ENCODE results near the gene RALGAPA1.
A peak's percentile ranks its signal among the peaks of the same experiment; 100 is the strongest.

RALGAPA1 gene

DNA sequence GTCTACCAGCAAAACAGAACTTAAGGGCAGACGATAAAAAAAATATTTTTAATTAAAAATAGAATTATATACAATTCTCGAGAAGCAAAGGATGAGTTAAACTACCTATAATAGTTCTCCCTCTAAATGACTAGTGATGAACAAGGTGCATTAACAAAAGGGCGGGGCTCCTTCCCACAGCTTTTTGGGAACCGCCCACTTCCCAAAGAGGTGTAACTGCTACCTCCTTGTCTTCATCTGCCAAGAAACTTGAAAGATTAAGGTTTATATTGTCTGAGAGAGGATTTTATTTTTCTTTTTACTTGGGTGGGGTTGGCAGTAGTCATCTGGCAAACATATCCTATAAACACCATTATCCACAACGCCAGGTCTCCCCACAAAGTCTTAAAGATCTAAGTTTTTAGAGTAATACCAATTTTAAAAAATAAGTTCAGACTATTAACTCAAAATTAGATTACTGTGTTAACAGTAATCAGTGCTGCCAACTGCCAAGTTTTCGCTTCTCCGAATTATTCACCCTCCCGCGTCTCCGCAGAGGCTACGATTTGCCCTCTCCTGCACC, 938 bp downstream of the RALGAPA1 start:
- Histone ChIP-seq H3K27ac (replicated peaks) (peak overlapping the region; percentile 85), H3K4me3 (replicated peaks; ENCODE audit: insufficient read depth, low read length) (peak overlapping the region; percentile 79), H3K27me3 (ENCODE audit: insufficient read depth, poor library complexity, severe bottlenecking) (no peaks in the 10 kb centered on the region)
- TF ChIP-seq POLR2AphosphoS5 (IDR thresholded peaks at IDR 0.05; ENCODE audit: low read depth) (no peak), SPI1 (IDR thresholded peaks at IDR 0.05; ENCODE audit: borderline replicate concordance, low read depth) (no peak), GABPA (IDR thresholded peaks at IDR 0.05; ENCODE audit: low read depth) (no peak)
- TF ChIP-seq, protein P1, sequence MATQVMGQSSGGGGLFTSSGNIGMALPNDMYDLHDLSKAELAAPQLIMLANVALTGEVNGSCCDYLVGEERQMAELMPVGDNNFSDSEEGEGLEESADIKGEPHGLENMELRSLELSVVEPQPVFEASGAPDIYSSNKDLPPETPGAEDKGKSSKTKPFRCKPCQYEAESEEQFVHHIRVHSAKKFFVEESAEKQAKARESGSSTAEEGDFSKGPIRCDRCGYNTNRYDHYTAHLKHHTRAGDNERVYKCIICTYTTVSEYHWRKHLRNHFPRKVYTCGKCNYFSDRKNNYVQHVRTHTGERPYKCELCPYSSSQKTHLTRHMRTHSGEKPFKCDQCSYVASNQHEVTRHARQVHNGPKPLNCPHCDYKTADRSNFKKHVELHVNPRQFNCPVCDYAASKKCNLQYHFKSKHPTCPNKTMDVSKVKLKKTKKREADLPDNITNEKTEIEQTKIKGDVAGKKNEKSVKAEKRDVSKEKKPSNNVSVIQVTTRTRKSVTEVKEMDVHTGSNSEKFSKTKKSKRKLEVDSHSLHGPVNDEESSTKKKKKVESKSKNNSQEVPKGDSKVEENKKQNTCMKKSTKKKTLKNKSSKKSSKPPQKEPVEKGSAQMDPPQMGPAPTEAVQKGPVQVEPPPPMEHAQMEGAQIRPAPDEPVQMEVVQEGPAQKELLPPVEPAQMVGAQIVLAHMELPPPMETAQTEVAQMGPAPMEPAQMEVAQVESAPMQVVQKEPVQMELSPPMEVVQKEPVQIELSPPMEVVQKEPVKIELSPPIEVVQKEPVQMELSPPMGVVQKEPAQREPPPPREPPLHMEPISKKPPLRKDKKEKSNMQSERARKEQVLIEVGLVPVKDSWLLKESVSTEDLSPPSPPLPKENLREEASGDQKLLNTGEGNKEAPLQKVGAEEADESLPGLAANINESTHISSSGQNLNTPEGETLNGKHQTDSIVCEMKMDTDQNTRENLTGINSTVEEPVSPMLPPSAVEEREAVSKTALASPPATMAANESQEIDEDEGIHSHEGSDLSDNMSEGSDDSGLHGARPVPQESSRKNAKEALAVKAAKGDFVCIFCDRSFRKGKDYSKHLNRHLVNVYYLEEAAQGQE (IDR thresholded peaks at IDR 0.05; ENCODE audit: insufficient replicate concordance, low read depth): no peak
- TF ChIP-seq, protein P2, sequence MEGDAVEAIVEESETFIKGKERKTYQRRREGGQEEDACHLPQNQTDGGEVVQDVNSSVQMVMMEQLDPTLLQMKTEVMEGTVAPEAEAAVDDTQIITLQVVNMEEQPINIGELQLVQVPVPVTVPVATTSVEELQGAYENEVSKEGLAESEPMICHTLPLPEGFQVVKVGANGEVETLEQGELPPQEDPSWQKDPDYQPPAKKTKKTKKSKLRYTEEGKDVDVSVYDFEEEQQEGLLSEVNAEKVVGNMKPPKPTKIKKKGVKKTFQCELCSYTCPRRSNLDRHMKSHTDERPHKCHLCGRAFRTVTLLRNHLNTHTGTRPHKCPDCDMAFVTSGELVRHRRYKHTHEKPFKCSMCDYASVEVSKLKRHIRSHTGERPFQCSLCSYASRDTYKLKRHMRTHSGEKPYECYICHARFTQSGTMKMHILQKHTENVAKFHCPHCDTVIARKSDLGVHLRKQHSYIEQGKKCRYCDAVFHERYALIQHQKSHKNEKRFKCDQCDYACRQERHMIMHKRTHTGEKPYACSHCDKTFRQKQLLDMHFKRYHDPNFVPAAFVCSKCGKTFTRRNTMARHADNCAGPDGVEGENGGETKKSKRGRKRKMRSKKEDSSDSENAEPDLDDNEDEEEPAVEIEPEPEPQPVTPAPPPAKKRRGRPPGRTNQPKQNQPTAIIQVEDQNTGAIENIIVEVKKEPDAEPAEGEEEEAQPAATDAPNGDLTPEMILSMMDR (IDR thresholded peaks at IDR 0.05; ENCODE audit: insufficient read depth, low read length): no peak
- peak in 1 of 2 experiments; percentile 26 for DNase-seq (ENCODE audit: low read depth in 1 of 2, low spot score in 1 of 2)

DNA sequence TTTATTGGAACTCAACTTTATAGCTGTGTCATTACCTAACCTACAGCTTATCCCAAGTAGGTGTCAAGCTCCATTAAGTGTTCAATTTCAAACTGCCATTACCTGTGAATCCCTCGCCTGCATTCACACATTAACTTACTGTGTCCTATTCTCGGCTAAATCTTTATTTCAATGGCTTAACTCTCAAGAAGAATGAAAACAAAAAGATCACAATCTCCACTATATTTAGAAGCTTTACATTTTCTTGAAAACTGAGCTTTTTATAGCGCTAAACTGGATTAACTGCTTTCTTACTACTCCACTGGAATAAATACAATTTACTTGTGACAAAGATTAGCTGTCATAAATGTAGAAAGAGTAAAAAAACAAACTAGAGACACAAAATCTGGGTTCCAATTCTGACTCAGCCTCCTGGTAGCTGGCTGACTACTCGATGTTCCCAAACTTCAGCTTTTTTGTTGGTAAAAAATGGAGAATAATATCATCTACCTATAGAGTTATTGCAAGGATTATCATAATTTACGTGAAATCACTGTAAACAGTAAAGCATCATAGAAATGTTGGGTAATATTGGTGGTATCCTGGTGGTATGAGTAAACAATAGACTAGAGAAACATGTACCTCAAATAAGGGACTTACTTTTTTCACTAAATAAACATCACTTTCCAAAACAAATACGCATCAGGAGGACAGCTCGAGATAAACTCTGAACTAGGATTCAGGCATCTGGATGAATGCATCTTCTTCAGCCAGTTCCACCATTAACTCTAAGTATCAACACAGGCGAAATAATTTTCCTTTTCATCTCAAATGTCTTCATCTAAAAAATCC, 1.7 kb downstream of the RALGAPA1 start:
- TF ChIP-seq, protein P1 (IDR thresholded peaks at IDR 0.05; ENCODE audit: insufficient replicate concordance, low read depth): no peak
- DNase-seq (ENCODE audit: low read depth in 1 of 2, low spot score in 1 of 2): no peak
- Histone ChIP-seq H3K27ac (replicated peaks) (no peak overlapping the region), H3K27me3 (ENCODE audit: insufficient read depth, poor library complexity, severe bottlenecking) (no peaks in the 10 kb centered on the region), H3K4me3 (replicated peaks; ENCODE audit: insufficient read depth, low read length) (no peak overlapping the region; the same call in 1 of the 2 replicates)

DNA sequence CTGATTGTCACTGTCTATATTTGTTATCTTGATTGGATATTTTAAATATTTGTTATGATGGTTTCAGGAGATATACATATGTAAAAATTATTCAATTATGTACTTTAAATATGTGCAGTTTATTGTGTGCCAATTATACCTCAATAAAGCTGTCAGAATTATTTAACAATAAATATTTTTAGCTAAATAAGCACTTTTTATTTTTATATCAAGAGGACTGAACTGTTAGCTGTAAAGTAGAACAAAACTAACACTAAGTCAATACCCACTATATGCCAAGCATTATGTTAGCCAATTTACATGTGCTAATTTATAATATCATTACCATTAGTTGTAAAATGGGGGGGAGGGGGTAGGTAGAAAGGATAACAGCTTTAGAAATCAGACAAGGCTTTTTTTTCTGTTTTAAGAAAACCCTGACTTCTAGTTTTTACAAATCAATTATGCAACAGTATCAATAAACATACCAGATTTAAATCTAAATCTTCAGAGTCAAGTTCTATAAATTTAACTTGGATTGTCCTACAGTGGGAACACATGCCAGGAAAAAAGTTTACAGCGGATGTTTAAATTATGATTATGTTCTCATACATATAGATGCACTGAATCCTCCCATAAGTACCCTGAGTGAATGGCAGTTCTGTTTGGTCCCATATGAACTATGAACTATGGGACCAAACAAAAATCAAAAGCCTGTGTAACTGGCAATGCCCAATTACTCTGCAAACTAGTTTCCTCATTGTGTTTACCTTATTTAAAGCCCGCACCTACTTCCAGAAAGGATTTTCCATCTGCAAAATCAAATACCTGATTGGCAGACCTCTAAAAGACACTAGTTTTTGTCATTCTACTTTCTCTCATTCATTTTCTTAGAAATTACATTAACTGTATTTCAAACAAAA, 2.8 kb downstream of the RALGAPA1 start:
- H3K27ac ChIP-seq (replicated peaks): no peak overlapping the region
- H3K4me3 ChIP-seq (replicated peaks; ENCODE audit: insufficient read depth, low read length): no peak overlapping the region
- TF ChIP-seq SPI1 (IDR thresholded peaks at IDR 0.05; ENCODE audit: borderline replicate concordance, low read depth) (no peak), POLR2AphosphoS5 (IDR thresholded peaks at IDR 0.05; ENCODE audit: low read depth) (no peak), GABPA (IDR thresholded peaks at IDR 0.05; ENCODE audit: low read depth) (no peak)
- TF ChIP-seq, protein P1 (IDR thresholded peaks at IDR 0.05; ENCODE audit: insufficient replicate concordance, low read depth): no peak
- TF ChIP-seq, protein P2 (IDR thresholded peaks at IDR 0.05; ENCODE audit: insufficient read depth, low read length): no peak
- no peak for DNase-seq (ENCODE audit: low read depth in 1 of 2, low spot score in 1 of 2)
- H3K27me3 ChIP-seq (ENCODE audit: insufficient read depth, poor library complexity, severe bottlenecking): no peaks in the 10 kb centered on the region
